ENCODE data around the gene ALDH1A2.
"Not testable (repeated sequence)": the region's sequence is repeated elsewhere in the genome, so short reads cannot be mapped to it uniquely, and the experiment has no call there.

ALDH1A2 gene

DNA sequence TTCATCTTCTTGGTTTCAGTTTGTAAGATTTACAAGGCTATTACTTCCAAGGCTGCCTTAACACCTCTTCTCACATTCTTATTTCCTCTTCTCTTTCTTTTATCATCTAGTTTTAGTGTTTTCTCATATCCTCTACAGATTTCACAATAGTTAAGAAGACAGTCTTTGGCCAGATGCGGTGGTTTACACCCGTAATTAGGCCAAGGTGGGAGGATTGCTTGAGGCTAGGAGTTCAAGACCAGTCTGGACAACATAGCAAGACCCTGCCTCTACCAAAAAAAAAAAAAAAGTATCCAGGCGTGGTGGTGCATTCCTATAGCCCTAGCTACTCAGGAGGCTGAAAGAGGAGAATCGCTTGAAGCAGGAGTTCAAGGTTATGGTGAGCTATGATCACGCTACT is 3.5 kb upstream of the ALDH1A2 start:
- in situ Hi-C loops (cut with HindIII; ENCODE audit: low sequenced_read_pairs) = no loop called here

DNA sequence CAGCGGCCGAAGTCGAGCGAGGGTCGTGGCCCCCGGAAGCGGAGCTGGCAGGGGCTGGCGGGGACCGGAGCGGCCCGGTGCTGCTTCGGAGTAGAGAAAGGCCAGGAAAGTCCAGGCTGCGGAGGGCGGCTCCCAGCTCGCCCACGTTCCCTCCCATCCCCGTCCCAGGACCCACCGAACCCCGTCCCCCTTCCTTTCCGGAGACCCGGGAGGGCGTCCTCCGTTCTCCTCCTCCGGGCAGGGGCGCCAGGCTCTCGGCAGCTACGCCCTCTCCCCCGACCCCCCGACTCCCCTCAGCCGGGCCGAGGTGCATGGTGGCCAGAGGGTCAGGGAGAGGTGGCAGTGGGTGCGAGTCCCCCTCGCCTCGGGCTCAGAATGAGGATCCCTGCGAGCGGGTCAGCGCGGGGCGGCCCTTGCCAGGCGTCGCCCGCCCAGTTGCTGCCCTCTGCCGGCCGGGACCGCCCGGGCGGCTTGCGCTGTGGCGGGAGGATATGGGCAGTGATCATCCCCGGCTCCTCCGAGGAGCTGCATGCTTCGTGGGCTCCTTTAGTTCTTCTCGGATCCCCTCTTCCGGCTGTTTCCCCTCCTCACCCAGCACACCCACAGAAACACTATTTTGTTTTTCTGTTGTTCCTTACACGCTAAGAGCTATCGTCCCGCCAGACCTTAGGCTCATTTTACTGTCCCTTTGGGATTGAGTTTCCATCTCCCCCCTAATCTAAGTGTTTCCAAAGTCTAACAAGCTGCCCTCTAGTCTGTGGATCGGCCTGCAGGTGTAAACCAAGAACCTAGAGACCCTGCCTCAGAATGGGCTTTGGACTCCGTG is 744 bp upstream of the ALDH1A2 start:
- in situ Hi-C loops (cut with HindIII; ENCODE audit: low sequenced_read_pairs) = no loop called here

- in situ Hi-C loops (cut with HindIII; ENCODE audit: low sequenced_read_pairs) = no loop called here
Observed at GRCh38 chr15:58064980-58065444, 499 bp downstream of the ALDH1A2 start.

- in situ Hi-C loops (cut with HindIII; ENCODE audit: low sequenced_read_pairs) = no loop called here
Observed at GRCh38 chr15:58064082-58064979, 1.2 kb downstream of the ALDH1A2 start.

DNA sequence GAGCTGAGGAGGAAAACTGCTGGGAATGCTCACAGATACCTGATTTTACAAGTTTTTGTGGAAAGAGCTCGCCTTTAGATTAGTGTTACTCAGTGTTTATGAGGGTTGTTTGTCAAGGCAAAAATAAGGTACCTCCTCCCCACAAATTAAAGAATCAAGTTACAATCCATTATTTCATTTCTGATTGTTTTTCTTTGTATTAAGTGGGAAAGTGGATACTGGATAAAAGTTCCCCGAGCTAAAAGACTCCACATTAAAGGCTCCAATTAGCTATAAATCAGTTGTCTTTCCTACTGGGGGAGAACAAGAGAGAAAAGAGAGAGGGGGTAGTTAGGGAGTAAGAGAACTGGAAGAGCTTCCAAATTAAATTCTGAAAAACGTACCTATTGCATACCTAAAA is 1.9 kb downstream of the ALDH1A2 start:
- in situ Hi-C loops (cut with HindIII; ENCODE audit: low sequenced_read_pairs) = no loop called here

- in situ Hi-C loops (cut with HindIII; ENCODE audit: low sequenced_read_pairs) = no loop called here
Observed at GRCh38 chr15:58062983-58063382, 2.5 kb downstream of the ALDH1A2 start.

DNA sequence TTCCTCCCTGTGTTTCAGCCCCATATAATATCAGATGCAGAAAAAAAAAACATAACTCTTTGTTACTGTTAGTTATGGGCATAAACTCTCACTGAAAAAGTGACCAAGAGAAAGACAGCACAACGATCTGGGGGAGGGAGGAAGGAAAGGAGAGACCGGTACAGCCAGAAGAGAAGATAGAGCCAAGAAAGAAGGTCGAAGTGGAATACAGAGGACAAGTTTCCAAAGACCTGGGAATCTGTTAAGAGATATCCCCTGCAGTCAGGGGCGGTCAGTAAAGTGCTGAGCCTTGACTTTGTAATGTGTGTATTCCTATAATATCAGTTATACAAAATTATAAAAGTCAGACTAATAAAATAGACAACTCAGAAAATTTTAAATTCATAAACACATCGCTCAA is 3.3 kb downstream of the ALDH1A2 start:
- in situ Hi-C loops (cut with HindIII; ENCODE audit: low sequenced_read_pairs) = no loop called here

DNA sequence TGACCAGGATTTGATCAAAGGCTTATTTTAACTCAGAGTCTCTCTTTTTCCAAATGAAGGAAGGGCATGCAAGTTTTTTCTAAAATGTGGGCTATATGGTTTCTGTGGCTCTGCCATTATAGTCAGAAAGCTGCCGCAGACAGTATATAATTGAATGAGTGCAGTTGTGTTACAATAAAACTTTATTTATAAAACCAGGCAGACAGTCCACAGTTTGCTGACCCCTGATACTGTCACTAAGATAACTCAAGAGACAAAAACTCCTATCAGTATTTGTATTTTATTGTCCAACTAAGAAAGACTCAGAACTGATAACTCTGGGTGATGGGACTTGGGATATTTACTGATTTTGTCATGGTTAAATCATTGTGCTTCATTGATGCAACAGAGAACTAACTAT is 4.9 kb downstream of the ALDH1A2 start:
- in situ Hi-C loops (cut with HindIII; ENCODE audit: low sequenced_read_pairs) = no loop called here

DNA sequence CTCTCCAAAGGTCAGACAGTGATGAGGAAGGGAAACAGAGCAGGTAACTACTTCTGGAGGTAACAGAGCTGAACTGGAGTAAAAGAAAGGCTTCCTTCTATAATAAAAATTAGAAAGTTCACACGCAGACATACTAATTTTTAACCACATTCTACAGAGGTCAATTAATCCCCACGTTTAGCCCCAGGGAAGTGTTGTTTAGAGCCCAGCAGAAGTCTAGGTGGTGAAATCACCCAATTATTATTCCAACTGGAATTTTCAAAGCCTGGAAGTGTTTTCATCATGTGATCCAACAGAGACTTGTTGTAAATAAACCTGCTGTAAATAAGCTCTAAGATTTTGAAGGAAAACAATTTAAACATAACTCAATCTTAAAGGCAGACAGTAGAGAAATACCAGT is 6.8 kb downstream of the ALDH1A2 start:
- in situ Hi-C loops (cut with HindIII; ENCODE audit: low sequenced_read_pairs) = no loop called here

DNA sequence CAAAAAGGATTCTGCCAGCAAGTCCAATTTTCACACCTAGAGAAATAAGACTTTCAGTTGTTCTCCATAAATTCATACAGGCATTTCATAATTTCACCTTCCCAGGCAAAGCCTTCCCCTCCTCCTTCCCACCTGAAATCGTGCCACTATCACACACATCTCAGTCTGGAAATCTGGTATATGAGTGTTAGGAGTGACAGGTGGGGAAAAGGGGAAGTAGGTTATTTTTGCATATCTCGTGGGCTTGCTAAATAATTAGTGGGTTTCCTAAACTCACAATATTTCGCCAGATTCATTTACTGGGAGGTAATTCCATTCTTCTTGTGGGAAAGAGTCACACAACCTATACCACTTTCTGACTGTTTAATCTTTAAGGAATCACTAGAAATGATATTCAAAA is 7.4 kb downstream of the ALDH1A2 start:
- in situ Hi-C loops (cut with HindIII; ENCODE audit: low sequenced_read_pairs) = no loop called here

DNA sequence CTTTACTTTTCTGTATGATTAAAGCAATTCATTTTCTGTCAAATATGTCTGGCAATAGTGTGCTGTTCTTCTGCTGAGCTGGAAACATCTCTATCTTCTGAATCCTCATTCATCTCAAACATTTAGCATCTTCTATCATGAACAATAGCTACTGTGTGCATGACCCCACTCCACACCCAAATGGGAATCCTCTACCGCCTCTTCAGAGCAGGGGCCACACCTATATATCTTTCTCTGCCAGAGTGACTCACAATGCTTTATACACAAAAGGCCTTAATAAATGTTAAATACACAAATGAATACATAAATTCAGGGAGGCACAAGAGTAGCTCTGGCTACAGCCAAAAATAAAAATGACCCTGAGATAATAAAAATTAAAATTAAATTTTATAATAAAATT is 8.0 kb downstream of the ALDH1A2 start:
- in situ Hi-C loops (cut with HindIII; ENCODE audit: low sequenced_read_pairs) = no loop called here

GRCh38 chr15:58056015-58056414 is 9.5 kb downstream of the ALDH1A2 start:
- in situ Hi-C loops (cut with HindIII; ENCODE audit: low sequenced_read_pairs) = no loop called here

GRCh38 chr15:58053315-58054153 is 12.0 kb downstream of the ALDH1A2 start:
- in situ Hi-C loops (cut with HindIII; ENCODE audit: low sequenced_read_pairs) = no loop called here

- in situ Hi-C loops (cut with HindIII; ENCODE audit: low sequenced_read_pairs) = no loop called here
Observed at GRCh38 chr15:58052334-58052733, 13.2 kb downstream of the ALDH1A2 start.

DNA sequence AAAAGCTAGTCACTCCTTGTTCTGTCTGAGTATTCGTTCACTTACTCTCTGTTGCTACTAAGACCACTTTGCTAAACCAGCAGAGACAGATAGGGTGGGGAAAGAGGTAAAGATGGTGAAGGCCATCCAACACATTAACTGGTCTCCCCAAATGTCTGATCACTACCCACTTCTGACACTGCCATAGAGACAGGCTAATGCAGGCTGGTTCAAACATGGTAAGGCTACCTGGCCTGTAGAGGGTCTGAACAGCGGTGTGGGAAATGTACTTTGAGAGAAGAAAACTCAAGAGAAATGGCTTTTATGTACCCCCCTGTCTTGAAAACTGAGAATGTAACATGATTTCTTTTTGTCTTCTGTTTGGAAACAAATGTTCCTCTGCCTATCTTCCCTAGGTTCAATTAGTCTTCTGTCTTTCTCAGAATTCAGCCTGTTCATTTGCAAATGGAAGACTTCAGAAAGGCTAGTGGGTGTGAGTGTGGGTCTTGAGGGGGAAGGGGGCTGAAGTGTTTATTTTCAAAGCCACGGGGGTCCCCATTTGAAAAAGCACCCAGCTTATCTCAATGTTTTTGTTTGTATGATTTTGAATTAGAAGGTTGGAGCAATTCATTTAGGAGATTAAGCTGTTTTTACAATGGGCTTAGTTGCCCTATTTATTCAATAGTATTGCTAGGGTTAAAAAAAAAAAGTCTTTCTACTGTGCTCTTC is 15.8 kb downstream of the ALDH1A2 start:
- in situ Hi-C loops (cut with HindIII; ENCODE audit: low sequenced_read_pairs) = no loop called here

DNA sequence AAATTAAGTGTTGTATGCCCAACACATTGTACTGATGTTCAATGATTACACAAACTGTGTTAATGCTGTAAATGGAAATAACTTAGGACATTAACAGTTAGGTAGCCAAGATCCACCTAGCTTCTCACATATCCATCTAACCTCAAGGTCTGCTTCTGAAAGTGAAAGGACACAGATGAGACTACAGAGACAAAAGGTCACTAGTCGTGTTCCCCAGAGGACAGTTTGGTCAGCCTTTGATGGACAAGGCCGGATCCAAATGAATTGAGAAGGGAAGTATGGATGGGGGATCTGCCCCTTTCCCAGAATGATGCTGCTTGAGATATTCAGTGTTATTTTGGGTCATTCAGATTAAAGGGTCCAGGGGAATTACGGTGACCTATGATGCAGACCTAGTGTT is 17.2 kb downstream of the ALDH1A2 start:
- in situ Hi-C loops (cut with HindIII; ENCODE audit: low sequenced_read_pairs) = no loop called here

GRCh38 chr15:58047149-58047548 is 18.4 kb downstream of the ALDH1A2 start:
- in situ Hi-C loops (cut with HindIII; ENCODE audit: low sequenced_read_pairs) = no loop called here

GRCh38 chr15:58046467-58046866 is 19.0 kb downstream of the ALDH1A2 start:
- in situ Hi-C loops (cut with HindIII; ENCODE audit: low sequenced_read_pairs) = no loop called here

DNA sequence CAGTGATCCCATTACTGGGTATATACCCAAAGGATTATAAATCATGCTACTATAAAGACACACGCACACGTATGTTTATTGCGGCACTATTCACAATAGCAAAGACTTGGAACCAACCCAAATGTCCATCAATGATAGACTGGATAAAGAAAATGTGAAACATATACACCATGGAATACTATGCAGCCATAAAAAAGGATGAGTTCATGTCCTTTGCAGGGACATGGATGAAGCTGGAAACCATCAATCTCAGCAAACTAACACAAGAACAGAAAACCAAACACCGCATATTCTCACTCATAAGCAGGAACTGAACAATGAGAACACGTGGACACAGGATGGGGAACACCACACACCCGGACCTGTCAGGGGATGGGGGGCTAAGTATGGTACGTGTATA is 20.1 kb downstream of the ALDH1A2 start:
- in situ Hi-C loops (cut with HindIII; ENCODE audit: low sequenced_read_pairs) = not testable (repeated sequence)

DNA sequence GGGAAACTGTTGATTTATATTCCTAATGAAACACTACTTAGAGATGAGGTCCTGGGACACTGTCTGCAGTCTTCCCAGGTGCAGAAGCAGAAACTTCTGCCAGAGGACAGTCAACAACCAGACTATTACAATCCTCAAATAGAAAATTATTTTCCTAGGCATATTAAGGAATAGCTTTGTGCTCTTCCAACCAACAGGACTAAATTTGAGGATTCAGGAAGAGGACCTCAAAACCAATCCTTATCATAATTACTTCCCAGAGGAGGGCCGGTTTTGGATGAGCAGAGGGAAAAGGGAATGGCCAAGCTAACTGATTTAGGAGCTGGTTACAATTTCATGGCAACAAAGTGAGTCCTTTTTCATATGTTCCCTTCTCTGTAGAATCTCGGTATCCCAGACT is 21.0 kb downstream of the ALDH1A2 start:
- in situ Hi-C loops (cut with HindIII; ENCODE audit: low sequenced_read_pairs) = no loop called here
